Measurements from ENCODE around the gene CNOT3. TPM values are rescaled to one million over a fixed set of nuclear protein-coding genes. Genes with fewer than 3 reads are reported as not detected.
"Not testable (repeated sequence)": the region's sequence is repeated elsewhere in the genome, so short reads cannot be mapped to it uniquely, and the experiment has no call there.

The CNOT3 gene
- total and polyA plus RNA-seq, 2 experiments from 2014 or later, result 39.7 to 47.0 TPM

DNA sequence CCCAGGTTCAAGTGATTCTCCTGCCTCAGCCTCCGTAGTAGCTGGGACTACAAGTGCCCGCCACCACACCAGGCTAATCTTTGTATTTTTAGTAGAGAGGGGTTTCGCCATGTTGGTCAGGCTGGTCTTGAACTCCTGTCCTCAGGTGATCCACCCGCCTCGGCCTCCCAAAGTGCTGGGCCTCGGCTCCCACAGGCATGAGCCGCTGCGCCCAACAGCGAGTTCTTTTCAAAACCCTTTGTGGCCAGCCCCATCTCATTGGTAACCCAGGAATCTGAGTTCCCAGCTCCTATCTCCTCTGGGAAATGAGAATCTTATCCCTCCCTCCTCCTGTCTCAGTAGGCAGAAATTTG is 37.7 kb upstream of the CNOT3 start:
- not testable (repeated sequence) for H2AFZ ChIP-seq; H3K4me1 Mint-ChIP-seq; H3K36me3 Mint-ChIP-seq (ENCODE audit: low read depth); H3K9me2 ChIP-seq (ENCODE audit: insufficient read depth); H3K4me3 Mint-ChIP-seq; DNase-seq (ENCODE audit: low spot score); H4K20me1 ChIP-seq (replicated peaks; ENCODE audit: insufficient read depth); ATAC-seq; H3K4me3 ChIP-seq; H3F3A ChIP-seq (replicated peaks; ENCODE audit: low read depth); H3K4me2 ChIP-seq; H3K27ac ChIP-seq (ENCODE audit: low read depth); H3K36me3 ChIP-seq (ENCODE audit: insufficient read depth); H3K9me3 Mint-ChIP-seq; H3K27ac Mint-ChIP-seq
- peaks cover 11% of the 10 kb centered on the region; the same call in 1 of the 2 replicates for H3K4me1 ChIP-seq (ENCODE audit: insufficient read depth)
- peaks cover 31% of the 10 kb centered on the region for H3K27me3 ChIP-seq (ENCODE audit: insufficient read depth)
- H3K27me3 Mint-ChIP-seq (ENCODE audit: insufficient read depth, low read depth, poor library complexity), result peaks cover 36% of the 10 kb centered on the region
- peaks cover 19% of the 10 kb centered on the region for H3K79me2 ChIP-seq (replicated peaks; ENCODE audit: insufficient read depth)

DNA sequence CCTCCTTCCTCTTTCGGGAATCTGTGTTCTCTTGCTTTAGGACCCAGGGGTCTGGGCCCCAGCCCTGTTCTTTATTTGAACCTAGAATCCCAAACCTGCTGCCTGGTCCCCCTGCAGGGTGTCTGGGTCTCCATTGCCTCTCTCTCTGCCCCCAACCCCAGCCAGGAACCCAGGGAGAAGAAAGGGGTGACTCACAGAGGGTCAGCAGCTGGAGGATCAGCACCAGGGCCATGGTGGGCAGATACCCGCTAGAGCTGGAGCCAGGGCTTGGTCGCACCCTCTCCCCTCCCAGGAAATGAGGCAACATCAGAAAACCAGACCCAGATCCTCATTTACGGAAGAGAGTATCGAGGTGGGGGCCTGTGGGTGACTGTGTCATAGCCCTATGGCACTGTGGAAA is 37.0 kb upstream of the CNOT3 start, which contains the start of gene OSCAR:
OSCAR (minus strand) TSS at position 243 of the 400 bp plus-strand sequence; CDS start at position 232, 11 bp downstream.
- Histone ChIP-seq H3K27ac (ENCODE audit: low read depth) (no peak within 1 kb of the TSS), H3F3A (replicated peaks; ENCODE audit: low read depth) (0 out of 2 replicates have a peak, but pooled peaks cover 5% of the 10 kb centered on the region), H3K9me2 (ENCODE audit: insufficient read depth) (no peaks in the 10 kb centered on the region), H3K4me2 (no peak within 1 kb of the TSS), H3K4me1 (ENCODE audit: insufficient read depth) (peaks cover 11% of the 10 kb centered on the region; the same call in 1 of the 2 replicates), H3K36me3 (ENCODE audit: insufficient read depth) (no peaks in the 10 kb centered on the region), H3K4me3 (no peak within 1 kb of the TSS), H3K79me2 (replicated peaks; ENCODE audit: insufficient read depth) (peaks cover 22% of the 10 kb centered on the region), H4K20me1 (replicated peaks; ENCODE audit: insufficient read depth) (peaks cover 4% of the 10 kb centered on the region; the same call in 1 of the 2 replicates), H2AFZ (no peak within 1 kb of the TSS), H3K27me3 (ENCODE audit: insufficient read depth) (peaks cover 25% of the 10 kb centered on the region)
- Mint-ChIP-seq H3K27me3 (ENCODE audit: insufficient read depth, low read depth, poor library complexity) (peaks cover 29% of the 10 kb centered on the region), H3K9me3 (no peaks in the 10 kb centered on the region; the same call in 1 of the 3 replicates), H3K4me1 (peaks cover 8% of the 10 kb centered on the region), H3K36me3 (ENCODE audit: low read depth) (peaks cover 4% of the 10 kb centered on the region), H3K27ac (no peak within 1 kb of the TSS), H3K4me3 (peak within 1 kb of the TSS; percentile 56; the same call in 2 of the 3 replicates)
- TF ChIP-seq, protein P1, sequence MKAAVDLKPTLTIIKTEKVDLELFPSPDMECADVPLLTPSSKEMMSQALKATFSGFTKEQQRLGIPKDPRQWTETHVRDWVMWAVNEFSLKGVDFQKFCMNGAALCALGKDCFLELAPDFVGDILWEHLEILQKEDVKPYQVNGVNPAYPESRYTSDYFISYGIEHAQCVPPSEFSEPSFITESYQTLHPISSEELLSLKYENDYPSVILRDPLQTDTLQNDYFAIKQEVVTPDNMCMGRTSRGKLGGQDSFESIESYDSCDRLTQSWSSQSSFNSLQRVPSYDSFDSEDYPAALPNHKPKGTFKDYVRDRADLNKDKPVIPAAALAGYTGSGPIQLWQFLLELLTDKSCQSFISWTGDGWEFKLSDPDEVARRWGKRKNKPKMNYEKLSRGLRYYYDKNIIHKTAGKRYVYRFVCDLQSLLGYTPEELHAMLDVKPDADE (IDR thresholded peaks at IDR 0.05), result no peak
- TF ChIP-seq, protein P2, sequence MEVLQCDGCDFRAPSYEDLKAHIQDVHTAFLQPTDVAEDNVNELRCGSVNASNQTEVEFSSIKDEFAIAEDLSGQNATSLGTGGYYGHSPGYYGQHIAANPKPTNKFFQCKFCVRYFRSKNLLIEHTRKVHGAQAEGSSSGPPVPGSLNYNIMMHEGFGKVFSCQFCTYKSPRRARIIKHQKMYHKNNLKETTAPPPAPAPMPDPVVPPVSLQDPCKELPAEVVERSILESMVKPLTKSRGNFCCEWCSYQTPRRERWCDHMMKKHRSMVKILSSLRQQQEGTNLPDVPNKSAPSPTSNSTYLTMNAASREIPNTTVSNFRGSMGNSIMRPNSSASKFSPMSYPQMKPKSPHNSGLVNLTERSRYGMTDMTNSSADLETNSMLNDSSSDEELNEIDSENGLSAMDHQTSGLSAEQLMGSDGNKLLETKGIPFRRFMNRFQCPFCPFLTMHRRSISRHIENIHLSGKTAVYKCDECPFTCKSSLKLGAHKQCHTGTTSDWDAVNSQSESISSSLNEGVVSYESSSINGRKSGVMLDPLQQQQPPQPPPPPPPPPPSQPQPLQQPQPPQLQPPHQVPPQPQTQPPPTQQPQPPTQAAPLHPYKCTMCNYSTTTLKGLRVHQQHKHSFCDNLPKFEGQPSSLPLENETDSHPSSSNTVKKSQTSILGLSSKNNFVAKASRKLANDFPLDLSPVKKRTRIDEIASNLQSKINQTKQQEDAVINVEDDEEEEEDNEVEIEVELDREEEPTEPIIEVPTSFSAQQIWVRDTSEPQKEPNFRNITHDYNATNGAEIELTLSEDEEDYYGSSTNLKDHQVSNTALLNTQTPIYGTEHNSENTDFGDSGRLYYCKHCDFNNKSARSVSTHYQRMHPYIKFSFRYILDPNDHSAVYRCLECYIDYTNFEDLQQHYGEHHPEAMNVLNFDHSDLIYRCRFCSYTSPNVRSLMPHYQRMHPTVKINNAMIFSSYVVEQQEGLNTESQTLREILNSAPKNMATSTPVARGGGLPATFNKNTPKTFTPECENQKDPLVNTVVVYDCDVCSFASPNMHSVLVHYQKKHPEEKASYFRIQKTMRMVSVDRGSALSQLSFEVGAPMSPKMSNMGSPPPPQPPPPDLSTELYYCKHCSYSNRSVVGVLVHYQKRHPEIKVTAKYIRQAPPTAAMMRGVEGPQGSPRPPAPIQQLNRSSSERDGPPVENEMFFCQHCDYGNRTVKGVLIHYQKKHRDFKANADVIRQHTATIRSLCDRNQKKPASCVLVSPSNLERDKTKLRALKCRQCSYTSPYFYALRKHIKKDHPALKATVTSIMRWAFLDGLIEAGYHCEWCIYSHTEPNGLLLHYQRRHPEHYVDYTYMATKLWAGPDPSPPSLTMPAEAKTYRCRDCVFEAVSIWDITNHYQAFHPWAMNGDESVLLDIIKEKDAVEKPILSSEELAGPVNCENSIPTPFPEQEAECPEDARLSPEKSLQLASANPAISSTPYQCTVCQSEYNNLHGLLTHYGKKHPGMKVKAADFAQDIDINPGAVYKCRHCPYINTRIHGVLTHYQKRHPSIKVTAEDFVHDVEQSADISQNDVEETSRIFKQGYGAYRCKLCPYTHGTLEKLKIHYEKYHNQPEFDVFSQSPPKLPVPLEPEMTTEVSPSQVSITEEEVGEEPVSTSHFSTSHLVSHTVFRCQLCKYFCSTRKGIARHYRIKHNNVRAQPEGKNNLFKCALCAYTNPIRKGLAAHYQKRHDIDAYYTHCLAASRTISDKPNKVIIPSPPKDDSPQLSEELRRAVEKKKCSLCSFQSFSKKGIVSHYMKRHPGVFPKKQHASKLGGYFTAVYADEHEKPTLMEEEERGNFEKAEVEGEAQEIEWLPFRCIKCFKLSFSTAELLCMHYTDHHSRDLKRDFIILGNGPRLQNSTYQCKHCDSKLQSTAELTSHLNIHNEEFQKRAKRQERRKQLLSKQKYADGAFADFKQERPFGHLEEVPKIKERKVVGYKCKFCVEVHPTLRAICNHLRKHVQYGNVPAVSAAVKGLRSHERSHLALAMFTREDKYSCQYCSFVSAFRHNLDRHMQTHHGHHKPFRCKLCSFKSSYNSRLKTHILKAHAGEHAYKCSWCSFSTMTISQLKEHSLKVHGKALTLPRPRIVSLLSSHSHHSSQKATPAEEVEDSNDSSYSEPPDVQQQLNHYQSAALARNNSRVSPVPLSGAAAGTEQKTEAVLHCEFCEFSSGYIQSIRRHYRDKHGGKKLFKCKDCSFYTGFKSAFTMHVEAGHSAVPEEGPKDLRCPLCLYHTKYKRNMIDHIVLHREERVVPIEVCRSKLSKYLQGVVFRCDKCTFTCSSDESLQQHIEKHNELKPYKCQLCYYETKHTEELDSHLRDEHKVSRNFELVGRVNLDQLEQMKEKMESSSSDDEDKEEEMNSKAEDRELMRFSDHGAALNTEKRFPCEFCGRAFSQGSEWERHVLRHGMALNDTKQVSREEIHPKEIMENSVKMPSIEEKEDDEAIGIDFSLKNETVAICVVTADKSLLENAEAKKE (CRISPR knock-in tag; IDR thresholded peaks at IDR 0.05), result no peak
- TF ChIP-seq ZNF114 (CRISPR knock-in tag; IDR thresholded peaks at IDR 0.05), result no peak
- TF ChIP-seq CREB1 (CRISPR knock-in tag; IDR thresholded peaks at IDR 0.05; ENCODE audit: low read depth), result no peak
- TF ChIP-seq, protein P3, sequence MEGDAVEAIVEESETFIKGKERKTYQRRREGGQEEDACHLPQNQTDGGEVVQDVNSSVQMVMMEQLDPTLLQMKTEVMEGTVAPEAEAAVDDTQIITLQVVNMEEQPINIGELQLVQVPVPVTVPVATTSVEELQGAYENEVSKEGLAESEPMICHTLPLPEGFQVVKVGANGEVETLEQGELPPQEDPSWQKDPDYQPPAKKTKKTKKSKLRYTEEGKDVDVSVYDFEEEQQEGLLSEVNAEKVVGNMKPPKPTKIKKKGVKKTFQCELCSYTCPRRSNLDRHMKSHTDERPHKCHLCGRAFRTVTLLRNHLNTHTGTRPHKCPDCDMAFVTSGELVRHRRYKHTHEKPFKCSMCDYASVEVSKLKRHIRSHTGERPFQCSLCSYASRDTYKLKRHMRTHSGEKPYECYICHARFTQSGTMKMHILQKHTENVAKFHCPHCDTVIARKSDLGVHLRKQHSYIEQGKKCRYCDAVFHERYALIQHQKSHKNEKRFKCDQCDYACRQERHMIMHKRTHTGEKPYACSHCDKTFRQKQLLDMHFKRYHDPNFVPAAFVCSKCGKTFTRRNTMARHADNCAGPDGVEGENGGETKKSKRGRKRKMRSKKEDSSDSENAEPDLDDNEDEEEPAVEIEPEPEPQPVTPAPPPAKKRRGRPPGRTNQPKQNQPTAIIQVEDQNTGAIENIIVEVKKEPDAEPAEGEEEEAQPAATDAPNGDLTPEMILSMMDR (conservative IDR thresholded peaks at IDR 0.05; ENCODE audit: low read depth in 2 of 2), result no peak
- TF ChIP-seq POLR2AphosphoS5 (IDR thresholded peaks at IDR 0.05; ENCODE audit: low read depth), result no peak
- TF ChIP-seq EZH2phosphoT487 (IDR thresholded peaks at IDR 0.05; ENCODE audit: unreplicated experiment), result no peak
- no peak for TF ChIP-seq EZH2 (IDR thresholded peaks at IDR 0.05; ENCODE audit: low read depth, unreplicated experiment)
- TF ChIP-seq ZNF331 (CRISPR knock-in tag; IDR thresholded peaks at IDR 0.05; ENCODE audit: low read depth), result no peak
- no peak for TF ChIP-seq JUNB (IDR thresholded peaks at IDR 0.05; ENCODE audit: unreplicated experiment)
- no peak for TF ChIP-seq STAT1 (IDR thresholded peaks at IDR 0.05; ENCODE audit: unreplicated experiment)
- DNase-seq (ENCODE audit: low spot score) (no peak), ATAC-seq (no peak)
